C4-2B (cell line): ENCODE data around the gene CLEC2A.
A peak's percentile ranks its signal among the peaks of the same experiment; 100 is the strongest.

Experiments
- H3K27ac ChIP-seq: fragments of 450-650 bp; 2 replicates; pipeline ENCODE4 v1.5.1; 2017
- ZFX ChIP-seq: fragments of 450-650 bp; IDR thresholded peaks from 2 replicates; pipeline ENCODE4 v1.6.1; 2017
- TF ChIP-seq, protein P1 (sequence below): fragments of 450-650 bp; conservative IDR thresholded peaks from 2 replicates; pipeline ENCODE4 v1.5.1; 2017; ENCODE audit warnings: mild to moderate bottlenecking

The CLEC2A gene

DNA sequence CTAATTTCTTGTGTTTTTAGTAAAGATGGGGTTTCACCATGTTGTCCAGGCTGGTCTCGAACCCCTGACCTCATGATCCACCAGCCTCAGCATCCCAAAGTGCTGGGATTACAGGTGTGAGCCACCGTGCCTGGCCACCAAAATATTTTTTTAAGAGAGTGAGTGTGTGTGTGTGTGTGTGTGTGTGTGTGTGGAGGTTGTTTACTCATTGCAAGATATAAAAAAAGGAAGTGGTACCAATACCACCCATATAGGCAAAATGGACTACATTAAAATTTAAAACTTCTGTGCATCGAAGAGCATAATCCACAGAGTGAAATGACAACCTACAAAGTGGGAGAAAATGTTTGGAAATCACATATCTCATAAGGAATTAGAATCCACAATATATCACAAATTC, 15.5 kb upstream of the CLEC2A start:
- TF ChIP-seq ZFX: no peak
- TF ChIP-seq, protein P1, sequence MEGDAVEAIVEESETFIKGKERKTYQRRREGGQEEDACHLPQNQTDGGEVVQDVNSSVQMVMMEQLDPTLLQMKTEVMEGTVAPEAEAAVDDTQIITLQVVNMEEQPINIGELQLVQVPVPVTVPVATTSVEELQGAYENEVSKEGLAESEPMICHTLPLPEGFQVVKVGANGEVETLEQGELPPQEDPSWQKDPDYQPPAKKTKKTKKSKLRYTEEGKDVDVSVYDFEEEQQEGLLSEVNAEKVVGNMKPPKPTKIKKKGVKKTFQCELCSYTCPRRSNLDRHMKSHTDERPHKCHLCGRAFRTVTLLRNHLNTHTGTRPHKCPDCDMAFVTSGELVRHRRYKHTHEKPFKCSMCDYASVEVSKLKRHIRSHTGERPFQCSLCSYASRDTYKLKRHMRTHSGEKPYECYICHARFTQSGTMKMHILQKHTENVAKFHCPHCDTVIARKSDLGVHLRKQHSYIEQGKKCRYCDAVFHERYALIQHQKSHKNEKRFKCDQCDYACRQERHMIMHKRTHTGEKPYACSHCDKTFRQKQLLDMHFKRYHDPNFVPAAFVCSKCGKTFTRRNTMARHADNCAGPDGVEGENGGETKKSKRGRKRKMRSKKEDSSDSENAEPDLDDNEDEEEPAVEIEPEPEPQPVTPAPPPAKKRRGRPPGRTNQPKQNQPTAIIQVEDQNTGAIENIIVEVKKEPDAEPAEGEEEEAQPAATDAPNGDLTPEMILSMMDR: no peak
- H3K27ac ChIP-seq: no peak overlapping the region

DNA sequence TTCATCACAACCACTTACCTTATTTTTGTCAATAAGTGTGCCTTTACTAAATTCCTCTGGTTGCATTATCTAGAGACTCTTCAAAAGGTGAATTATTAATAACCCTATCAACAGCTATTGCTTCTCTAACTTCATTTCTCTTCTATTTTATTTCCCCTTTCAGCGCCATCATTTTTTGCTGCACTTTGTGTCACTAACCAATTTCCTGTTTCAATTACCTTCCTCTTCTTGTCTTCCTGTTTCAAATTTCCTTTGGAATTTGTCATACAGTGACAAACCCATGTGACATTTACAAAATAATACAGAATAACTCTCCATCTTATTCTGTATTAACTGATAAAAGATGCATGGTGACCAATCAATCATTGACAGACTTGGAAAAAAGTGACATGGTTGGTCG, 12.2 kb upstream of the CLEC2A start:
- TF ChIP-seq, protein P1: no peak
- no peak overlapping the region for H3K27ac ChIP-seq

DNA sequence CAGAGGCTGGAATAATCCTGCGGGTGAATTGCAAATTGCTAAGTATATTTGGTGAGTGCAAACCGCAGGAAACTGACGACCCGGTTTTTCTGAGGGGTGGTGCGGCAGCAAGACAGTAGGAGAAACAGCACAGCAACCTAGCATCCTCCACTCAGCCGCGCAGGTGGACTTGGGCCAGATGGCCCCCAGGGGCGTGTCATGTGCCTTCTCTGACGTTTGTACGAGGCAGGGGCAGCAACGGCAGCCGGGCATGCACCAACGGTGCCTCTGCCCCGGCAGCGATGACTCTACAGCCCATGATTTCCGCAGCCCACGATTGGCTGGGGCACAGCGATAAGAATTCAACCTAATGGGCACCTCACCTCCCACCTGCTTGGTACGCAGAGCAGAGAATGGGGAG, 11.1 kb upstream of the CLEC2A start:
- TF ChIP-seq, protein P1: no peak
- no peak for TF ChIP-seq ZFX
- no peak overlapping the region for H3K27ac ChIP-seq

DNA sequence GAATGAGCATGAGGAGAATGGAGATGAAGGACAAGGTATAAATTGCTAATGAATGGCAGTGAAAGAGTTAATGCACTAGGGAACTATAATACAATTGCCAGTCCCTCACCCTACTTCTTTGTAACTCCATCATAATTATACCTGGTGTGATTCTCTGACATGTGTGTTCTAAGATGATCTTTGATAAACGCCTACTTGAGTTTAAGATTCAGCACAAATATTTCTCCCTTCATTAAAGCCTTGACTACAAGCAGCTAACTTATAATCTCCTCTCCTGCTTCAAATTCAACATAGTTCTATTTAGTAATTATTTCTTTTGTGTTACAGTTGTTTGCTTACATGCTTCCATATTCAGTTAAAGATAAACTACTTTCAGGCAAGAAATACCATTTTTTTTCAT, 9.7 kb upstream of the CLEC2A start:
- H3K27ac ChIP-seq: no peak overlapping the region
- TF ChIP-seq, protein P1: no peak
- TF ChIP-seq ZFX: no peak

DNA sequence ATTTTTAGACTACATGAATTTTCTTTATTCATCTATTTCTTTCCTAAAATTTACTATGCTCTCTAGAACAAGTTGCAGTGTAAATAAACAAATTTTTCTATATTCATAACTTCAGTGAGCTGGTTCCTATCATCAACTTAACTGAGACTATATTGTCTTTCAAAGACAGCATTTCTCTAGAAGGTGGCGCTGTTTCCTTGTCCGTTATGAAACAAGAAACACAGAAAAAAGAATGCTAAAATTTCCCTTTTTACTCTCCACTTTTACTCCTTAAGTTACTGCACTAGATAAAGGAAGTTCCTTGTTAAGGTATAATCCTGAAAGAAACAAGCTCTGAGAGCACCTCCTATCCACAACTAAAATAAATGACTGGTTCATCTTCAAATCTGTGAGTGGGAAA, 8.2 kb upstream of the CLEC2A start:
- no peak overlapping the region for H3K27ac ChIP-seq
- no peak for TF ChIP-seq ZFX
- TF ChIP-seq, protein P1: peak; percentile 50

DNA sequence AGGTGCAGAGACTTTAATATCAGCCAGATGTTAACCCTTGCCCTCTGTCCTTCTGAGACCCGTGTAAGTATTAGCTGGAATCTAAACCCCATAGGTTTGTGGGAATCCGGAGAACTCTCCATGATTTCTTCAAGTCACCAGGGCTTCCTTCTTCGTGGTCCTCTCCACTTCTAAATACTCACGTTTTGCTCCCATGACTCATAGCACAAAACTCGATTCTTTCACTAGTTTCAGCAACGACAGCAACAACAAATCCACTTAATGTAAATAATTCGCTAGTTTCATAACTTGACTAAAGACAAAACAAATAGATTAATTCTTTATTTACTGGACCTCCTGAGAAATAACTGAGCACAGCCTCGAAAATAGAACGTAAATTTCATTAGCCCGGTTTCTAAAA, 4.4 kb upstream of the CLEC2A start:
- H3K27ac ChIP-seq: no peak overlapping the region

DNA sequence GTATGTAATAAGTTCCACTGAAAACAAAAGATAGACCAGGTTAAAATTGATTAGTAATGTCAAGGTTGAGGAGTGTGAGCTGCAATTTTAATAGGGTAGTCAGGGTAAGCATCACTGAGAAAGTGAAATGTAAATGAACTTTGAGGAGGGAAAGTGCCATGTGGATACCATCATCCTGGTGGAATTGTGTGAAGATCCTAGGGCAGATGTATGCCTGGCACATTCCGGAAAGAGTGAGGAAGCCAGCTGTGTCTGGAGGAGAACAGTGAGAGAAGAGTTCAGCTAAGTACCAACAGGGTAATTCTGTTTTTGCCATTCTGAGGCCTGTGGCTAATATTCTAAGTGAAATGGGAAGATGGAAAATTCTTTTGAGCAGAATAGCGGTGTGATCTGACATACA, 2.9 kb upstream of the CLEC2A start:
- TF ChIP-seq, protein P1: no peak
- TF ChIP-seq ZFX: no peak
- H3K27ac ChIP-seq: no peak overlapping the region

More for the DNA sequence above, 4.4 kb upstream of the CLEC2A start:
- TF ChIP-seq, protein P1: no peak
- TF ChIP-seq ZFX: no peak
